Stimulated activated CD8-positive, alpha-beta memory T cell treated with anti-CD3 and anti-CD28 coated beads, Interleukin-2, amount 100 ng/mL, for 48 hours (primary cell): ENCODE data around the gene SIK3.
A peak's percentile ranks its signal among the peaks of the same experiment; 100 is the strongest.

Experiments
- DNase-seq, 2 donors: peaks; one replicate each; pipeline ENCODE4 v3.0.0-alpha.2; 2020; ENCODE audit warnings: low read depth in 2 of 2

SIK3 gene

DNA sequence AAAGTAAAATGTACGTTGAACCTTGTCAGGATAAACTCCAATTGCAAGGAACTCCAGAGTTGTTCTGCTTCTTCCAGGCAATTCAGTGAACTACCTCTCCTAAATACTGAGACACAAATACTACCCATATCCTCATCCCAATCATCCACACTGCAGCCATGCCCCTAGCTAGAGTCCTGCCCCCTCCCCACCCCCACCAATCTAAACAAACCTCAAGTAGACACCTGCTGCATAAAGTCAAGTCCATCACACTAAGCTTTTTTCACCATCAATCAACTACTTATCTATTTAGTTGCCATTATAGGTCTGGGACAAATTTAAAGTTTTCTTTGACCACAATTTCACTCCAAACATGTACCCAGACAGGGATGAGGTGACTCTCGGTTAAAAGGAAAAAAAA is 167.6 kb downstream of the SIK3 start:
- DNase-seq = no peak

DNA sequence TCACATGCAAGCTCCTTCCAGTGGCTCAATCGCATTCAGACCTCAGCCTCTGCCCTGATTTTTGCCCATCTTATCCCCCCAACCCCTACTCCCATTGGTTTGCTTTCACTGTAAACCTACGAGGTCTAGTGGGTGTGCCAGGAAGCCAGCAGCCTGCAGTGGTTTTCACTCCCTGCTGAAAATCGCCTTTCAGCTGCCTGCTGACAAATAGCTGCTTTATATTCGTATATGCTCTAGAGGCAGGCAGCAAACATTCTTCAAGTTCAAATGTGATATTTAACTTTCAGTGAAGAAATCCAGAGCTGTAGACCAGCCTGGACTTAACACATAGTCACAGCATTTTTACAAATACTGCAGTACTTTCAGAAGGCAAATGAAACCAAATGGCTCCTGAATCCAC is 168.1 kb downstream of the SIK3 start:
- peak in 1 of 2 donors; percentile 11 for DNase-seq

DNA sequence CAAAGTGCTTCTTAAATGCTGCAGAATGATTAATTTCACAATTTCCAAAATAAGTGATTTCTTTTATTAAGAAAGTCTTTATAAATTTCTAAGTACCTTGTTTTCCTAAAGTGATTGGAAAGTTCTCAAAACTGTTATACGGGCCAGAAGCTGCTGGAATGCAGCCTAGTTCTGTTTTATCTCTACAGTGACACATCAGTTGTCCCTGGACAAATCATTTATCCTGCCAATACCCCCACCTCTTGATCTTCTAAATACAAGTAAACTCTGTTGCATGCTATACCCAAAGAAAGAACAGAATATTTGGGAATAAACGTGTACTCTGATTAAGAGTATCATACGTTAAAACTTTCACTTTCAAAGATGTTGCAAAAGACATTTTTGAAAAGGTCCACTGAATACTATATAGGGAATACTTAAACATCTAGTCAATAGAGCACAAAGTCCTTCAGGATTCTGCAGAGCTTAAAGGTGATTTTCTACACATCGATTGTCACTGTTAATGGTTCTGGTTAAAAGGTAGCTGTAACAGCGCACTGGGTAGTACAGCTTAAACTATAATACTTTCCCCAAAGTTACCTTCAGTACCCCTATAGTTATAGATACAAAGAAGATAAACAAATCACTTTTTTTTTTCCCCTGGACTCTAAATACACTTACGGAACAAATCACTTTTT is 168.7 kb downstream of the SIK3 start:
- DNase-seq = no peak

DNA sequence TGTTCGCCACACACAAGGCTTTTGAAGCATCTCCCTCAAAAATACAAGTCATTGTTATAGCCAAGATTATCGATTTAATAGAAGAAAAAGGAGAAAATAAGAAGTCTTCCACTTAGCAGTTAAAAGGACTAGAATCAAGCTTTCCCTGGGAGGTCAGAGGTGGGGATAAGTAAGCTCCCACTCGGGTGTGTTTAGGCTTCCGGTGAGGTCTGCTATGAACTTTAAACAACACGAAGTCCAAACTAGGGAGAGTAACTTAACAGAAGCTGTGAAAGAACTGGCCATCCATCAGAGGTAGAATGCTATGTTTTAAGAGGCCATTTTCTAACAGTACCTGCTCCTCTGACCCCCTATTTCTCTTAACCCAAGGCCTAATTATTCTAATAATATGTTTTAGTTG is 169.4 kb downstream of the SIK3 start:
- DNase-seq = no peak

DNA sequence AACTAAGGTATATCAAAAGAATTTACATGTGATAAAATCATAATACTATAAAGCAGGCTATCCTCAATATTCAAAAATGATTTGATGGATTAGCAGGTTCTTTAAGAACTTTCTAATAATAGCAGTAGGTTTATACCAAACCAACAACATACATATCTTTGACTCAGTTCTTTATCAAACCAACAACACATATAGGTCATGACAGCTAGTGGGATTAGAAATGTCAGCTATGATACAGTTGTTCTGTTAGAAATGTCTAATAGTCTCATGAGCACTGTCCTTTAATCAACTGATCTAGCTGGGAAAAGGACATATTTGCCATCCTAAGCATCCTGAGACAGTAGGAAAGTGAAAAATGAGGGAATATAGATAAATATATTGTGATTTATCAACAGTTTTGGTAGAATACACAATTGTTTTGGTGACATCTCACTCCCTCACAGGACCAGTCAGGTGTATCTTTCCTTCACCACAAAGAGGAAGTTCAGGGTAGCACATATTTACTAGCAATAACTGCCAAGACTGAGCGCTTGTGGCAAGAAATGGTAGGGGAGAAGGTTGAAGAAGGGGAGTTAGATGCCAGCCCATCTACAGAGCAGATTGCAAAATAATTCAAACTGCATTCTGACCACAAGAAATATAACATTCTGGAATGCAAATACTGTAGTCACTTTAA is 170.0 kb downstream of the SIK3 start:
- DNase-seq = no peak

DNA sequence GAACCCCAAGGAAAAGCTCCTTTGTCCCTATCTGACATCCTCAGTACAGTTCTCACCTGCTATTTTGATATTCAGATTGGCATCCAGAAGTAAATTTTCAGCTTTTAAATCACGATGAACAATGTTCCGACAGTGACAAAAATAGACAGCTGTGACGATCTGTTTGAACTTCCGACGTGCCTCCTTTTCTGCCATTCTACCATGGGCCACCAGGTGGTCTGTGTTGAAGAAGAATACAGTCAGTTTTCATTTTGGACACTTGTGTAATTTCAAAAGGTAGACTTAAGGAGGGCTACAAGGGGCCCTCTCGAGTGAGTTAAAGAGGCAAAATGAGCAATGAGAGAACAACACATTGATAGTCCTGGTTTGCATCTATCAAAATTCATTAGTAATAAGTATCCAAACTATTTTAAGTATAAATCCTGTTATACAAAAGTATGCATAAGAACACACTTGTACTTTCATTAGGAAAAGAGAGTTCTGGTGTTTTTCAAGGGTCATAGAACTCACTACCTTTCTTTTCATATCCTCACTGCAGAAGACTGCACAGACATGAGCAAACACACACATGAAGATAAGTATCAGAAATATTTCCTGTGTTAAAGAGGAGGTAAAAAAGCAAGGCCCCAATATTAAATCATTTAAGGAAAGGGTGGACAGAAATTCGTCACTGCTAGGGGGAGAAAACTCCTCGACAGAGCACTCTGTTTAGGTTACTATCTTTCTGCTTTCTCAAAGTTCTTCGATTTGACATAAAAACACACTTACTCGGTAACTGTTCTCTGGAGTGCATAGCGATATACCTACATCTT is 170.9 kb downstream of the SIK3 start:
- DNase-seq = peak; percentile 7 to 23

DNA sequence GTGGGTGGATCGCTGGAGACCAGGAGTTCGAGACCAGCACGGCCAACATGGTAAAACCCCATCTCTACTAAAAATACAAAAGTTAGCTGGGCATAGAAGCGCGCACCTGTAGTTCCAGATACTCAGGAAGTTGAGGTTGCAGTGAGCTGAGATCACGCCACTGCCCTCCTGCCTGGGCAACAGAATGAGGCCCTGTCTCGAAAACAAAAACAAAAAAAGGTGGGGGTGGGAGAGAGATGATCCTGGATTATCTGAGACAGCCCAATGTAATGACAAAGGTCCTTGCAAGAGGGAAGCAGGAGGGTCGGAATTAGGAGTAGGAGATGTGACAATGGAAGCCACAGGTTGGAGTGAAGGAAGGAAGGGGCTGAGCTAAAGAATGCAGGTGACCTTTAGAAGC is 173.2 kb downstream of the SIK3 start:
- no peak for DNase-seq

DNA sequence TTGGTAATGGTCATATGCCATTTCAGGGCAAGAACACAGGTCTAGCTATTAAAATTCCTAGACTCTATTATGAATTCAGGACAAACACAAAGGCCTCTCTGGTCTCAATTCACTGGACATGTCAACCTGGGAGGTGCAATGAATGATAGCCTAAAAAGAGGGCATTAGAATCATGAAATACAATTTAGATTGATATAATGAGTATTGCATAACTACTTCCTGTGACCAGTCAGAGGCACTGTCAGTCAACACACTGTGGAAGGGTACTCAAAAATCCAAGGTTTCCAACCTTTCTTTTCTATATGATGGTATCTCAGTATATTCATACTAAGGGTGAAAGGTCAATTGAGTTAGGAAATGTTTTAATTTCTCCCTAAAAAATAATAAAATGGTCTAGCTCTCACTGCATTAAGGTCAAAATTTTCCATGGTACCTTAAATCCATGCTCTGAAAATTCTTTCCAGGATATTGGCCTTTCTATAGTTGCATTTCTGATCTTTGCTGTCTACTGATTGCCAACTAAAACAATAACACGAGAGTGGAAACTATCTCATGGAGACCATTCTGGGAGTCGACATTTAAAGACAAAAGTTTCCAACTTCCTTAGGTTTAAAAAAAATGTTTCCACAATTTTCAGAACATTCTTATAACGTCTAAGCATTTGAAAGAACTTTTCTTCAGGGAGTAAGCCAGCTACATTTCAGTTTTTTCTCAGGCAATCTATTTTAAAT is 179.1 kb downstream of the SIK3 start:
- DNase-seq = no peak

DNA sequence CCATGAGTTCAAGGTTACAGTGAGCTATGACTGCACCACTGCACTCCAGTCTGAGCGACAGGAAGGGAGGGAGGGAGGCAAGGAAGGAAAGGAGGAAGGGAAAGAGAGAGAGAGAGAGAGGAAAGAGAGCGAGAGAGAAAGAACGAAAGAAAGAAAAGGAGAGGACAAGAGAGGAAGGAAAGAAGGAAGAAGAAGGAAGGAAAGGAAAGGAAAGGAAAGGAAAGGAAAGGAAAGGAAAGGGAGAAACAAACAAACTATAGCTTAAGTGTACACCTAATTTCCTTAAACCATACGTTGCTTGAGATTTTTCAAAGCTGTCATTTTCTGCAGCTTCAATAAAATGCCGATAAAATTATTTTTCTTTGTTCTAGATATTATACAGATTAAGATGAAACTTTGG is 180.6 kb downstream of the SIK3 start:
- DNase-seq = no peak

DNA sequence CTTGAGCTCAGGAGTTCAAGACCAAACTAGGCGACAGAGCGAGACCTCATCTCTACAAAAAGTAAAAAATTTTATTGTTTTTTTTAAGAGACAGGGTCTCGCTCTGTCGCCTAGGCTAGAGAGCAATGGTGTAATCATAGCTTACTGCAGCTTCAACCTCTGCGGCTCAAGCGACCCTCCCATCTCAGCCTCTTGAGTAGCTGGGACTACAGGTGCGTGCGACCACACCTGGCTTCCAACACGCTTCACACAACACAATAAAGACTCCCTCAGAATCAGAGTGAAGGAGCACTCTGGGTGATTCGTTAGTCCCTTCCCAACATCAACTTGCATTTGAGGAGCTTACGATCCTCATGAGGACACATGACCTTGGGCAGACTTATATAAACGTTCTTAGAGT is 181.3 kb downstream of the SIK3 start:
- no peak for DNase-seq

DNA sequence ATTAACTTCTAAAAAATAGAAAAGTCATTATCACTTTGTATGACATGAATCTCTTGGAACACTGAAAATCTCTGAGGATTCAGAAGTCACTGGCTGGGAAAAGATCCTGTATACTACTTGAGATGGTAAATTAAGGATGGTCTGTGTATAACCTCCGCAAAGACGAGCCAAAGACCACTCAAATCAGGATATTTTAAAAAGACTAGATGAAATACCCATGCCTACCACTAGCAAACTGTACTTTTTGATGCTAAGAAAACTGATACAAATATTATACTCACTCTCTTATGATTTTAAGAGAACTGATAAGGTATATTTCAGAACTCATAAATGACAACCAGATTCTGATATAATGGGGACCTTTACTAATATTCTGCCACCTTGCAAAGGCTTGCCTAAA is 182.2 kb downstream of the SIK3 start:
- DNase-seq = no peak

DNA sequence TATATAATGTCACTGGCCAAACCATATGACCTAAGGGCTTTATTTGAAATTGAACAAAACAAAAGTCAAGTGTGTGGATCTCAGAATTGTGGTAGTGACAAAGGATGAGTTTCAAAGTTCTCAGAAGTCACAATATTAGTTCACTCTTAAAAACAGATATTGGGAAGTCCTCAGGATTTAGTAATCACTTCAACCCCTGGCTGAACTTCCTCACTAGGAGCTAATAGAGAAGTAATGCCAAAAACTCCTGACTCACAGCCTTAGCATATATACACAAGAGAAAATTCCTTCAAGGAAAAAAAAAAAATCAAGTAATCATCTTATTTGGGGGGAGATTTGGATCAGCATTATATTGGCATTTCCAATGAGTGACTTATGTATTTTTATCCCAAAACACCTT is 185.2 kb downstream of the SIK3 start:
- no peak for DNase-seq

DNA sequence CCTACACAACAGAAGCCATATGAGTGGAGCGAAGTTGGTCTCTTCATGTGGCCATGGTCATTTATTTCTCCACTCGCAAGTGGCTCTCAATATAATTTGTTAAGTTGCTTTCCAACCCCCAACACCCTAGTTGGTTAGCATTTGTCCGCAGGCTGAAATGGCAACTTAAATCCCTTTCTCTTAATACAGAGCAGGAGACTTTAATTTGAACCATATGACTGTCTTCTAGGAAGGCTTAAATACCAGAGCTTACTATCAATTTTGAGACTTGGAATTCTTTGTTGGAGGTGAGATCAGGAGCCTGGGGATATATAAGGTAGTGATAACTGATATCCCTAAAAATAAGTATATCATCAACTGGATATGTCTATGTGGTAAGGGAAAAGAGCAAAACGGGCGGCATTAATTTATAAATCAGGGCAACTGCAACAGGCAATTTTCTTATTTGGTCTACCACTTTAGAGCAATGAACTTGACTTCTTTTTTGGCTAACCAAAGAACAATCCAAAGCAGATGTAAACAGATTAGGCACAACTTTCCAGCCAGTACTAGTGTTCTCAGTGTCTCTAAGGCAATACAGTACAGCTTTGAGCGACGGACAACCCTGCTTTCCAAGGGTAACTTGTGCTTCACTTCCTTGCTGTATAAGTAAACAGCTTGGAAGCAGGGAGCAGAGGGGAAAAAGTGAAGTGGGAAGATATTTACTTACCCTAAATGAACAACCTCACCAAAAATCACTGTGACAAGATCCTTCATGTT is 186.1 kb downstream of the SIK3 start:
- DNase-seq = no peak

DNA sequence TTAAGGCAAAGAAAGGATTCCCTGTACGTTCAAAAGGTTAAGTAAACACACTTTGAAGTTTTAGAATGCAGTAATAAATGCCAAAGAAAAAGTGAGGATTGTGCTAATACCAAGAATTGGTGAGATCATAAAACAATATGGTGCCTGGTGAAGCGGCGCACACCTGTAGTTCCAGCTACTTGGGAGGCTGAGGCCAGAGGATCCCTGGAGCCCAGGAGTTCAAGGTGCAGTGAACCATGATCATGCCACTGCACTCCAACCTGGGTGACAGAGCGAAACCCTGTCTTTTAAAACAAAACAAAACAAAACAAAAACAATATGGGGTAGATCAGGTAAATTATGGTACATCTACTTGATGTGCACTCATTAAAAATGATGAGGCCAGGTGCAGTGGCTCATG is 187.4 kb downstream of the SIK3 start:
- no peak for DNase-seq

DNA sequence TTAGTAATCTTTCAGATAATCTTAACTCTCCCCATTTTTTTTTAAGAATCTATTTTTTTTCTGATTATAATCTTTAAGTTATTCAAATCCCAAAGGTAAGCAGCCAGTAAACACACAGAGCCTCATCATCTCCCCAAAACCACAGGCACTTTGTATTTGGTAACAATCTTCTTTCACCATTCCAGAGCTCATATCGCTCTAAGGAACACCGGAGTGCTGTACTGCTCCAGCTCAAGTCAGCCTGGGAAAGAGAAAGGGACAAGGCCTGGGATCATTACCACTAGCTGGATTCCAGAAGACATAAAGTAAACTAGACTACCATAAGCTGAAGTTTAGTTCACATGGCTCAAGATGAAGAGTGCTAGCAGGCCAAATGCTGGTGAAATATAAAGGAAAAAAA is 187.8 kb downstream of the SIK3 start:
- no peak for DNase-seq

DNA sequence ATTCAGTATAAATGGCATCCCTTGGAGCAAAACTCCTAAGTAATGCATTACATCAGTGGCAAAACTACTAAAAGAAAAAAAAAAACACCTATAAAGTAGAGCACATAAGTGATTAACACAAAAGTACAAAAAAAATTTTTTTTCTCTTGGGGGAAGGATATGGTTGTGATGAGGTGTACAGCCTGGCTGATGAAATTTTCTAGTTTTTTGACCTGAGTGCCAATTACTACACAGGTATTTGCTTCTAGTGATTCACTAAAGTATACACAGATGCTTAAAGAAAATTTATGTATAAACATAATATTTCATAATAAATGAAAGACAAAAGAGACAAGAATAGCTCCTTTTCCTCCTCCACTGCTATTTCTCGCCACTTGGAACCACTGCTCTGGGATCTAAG is 189.0 kb downstream of the SIK3 start:
- DNase-seq = no peak

DNA sequence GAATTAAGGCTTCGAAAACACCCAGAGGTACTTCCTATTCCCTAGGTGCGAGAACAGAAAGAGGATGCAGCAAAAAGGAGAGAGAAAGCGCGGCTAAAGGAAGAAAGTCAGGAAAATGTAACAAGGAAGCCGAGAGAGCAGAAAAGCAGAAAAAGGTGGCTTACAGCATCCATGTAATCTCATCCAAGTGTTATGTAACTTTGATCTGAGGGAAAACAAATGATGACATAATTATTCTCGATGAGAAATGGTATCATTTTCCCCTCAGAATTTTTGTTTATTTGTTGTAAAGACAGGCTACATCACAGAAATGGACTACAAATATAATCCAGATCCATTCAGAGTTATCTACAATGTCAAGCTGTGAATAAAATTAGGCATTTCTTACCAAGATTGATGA is 191.7 kb downstream of the SIK3 start:
- no peak for DNase-seq

DNA sequence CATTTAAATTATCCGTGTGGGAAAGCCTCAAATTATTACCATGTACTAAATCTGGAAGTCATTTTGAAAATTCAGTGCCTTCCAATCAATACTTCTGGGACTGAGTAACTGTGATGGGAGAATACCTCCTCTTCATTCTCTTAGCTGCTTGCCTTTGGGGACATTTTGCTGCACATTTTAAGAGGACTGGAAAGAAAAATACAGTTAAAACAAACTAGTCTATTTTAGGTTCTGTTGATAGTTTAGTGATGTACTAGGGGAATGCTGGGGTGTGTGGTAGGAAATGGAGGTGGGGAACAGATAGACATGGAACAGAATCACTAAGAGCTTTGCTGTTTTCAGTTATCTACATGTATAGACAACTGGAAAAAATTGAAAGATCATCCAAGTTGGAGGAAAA is 195.1 kb downstream of the SIK3 start:
- no peak for DNase-seq

DNA sequence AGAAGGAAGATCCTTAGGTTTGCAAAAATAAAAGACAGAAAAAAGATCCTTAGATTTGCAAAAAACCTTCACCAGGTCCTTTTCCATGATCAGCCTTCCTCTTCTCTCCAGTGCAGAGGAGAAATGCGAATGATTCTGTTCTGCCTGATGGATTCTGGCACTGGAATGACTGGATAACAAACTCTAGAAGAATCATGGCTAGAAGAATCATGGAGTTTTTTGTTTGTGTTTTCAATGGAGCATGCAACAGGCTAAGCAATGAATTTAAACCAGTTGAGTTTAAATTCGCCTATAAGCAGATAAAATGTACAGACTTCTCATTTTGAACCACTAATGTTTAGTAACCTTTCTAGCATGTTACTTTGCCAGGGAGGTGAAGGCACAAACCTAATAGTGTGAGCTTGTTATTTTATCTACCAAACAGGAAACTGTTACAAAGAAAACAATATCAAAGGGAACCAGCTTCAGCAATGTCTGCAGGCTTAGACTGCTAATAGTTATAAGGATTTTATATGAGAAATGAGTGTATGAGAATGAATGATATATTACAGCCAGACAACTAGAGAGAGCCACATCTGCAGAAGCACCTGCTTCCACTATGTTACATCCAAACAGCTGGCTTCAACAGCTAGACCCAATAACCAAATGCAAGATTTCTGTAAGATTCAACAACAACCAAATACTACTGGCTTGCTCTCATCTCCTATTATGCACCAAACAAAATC is 196.1 kb downstream of the SIK3 start:
- no peak for DNase-seq

DNA sequence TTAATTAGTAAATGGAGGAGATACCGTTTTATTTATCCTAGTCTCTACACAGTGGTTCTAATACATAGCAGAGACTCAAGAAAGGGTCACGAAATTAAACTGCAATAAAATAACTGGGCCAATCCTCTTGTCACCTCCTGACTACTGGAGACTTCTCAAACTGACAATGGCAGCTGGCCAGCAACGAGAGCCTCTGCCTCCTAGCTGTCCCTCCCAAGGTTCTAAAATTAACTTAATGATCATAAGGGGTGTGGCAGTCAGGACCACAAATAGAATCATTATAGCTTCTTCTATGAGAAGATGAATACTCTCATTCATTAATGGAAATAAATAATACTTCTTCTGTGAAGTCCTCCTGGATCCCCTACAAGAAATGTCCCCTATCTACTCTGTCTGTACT is 197.0 kb downstream of the SIK3 start:
- DNase-seq = no peak

DNA sequence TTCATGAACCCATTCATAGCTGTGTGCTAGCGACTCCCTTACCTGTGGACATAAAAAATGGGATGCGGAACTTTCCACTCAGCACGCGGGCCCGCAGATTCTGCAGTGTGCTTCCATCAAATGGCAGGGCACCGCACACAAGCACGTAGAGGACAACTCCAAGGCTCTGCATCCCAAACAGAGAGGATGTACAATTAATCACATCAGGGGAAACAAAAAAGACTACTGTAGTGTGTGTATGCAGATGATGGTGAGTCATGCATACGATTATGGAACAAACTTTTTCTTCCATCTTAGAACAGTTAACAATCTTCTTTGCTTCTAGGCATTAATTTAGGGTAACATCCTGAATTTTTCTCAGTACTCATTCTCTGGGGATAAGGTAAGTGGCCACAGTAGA is 202.0 kb downstream of the SIK3 start:
- no peak for DNase-seq
